HUES64 (cell line): Measurements from ENCODE around the gene ADSS1. TPM values are rescaled to one million over a fixed set of nuclear protein-coding genes. Genes with fewer than 3 reads are reported as not detected.
A peak's percentile ranks its signal among the peaks of the same experiment; 100 is the strongest.

Experiments
- H3K27ac ChIP-seq: 2 replicates; pipeline ENCODE4 v1.7.0; 2013; ENCODE audit warnings: low read depth, low read length, inconsistent platforms
- H3K27me3 ChIP-seq: 2 replicates; pipeline ENCODE4 v1.6.1; 2013; ENCODE audit warnings: mild to moderate bottlenecking, low read length; ENCODE audit not compliant: insufficient read depth
- H3K36me3 ChIP-seq: 2 replicates; pipeline ENCODE4 v1.6.1; 2013; ENCODE audit warnings: mild to moderate bottlenecking, low read length; ENCODE audit not compliant: insufficient read depth
- H3K4me1 ChIP-seq: 2 replicates; pipeline ENCODE4 v1.6.1; 2013; ENCODE audit warnings: mild to moderate bottlenecking, low read length, moderate library complexity; ENCODE audit not compliant: insufficient read depth
- H3K4me3 ChIP-seq: 2 replicates; pipeline ENCODE4 v1.5.1; 2013; ENCODE audit warnings: mild to moderate bottlenecking, low read length, moderate library complexity
- H3K9ac ChIP-seq: 2 replicates; pipeline ENCODE4 v1.6.1; 2013; ENCODE audit warnings: mild to moderate bottlenecking, low read depth, low read length
- H3K9me3 ChIP-seq: 2 replicates; pipeline ENCODE4 v1.6.1; 2013; ENCODE audit warnings: low read depth, low read length; ENCODE audit not compliant: insufficient read depth
- WGBS: fragments of 150-250, 120-280 bp; methylation state at CpG from one replicate; pipeline ENCODE4 v1.1.7; 2013; ENCODE audit warnings: missing lambda C conversion rate; 5-methylcytosine and 5-hydroxymethylcytosine counted together
- polyA plus RNA-seq, 2 experiments: library from polyadenylated mRNA; stranded (reverse); fragments of 50-300 nt; gene quantifications; one replicate each; pipeline ENCODE4 v1.2.3, GENCODE V29; 2013

Gene ADSS1
- 5.6 TPM for polyA plus RNA-seq (2013, experiment 1 of 2)
- polyA plus RNA-seq (2013, experiment 2 of 2): 9.2 TPM

GRCh38 chr14:104723651-104724406 is at the start of gene ADSS1:
TSS of gene ADSS1 (plus strand) at chr14:104724229. CDS start at chr14:104724271, 42 bp downstream.
- Histone ChIP-seq H3K9ac (peak within 1 kb of the TSS; percentile 70), H3K27ac (peak within 1 kb of the TSS; percentile 46; the same call in 1 of the 2 replicates)

GRCh38 chr14:104675447-104675846 is 48.6 kb upstream of the ADSS1 start:
- Histone ChIP-seq H3K36me3 (no peaks in the 10 kb centered on the region), H3K27me3 (no peaks in the 10 kb centered on the region), H3K27ac (no peak overlapping the region), H3K4me1 (peaks cover 24% of the 10 kb centered on the region), H3K4me3 (no peak overlapping the region), H3K9ac (no peak overlapping the region), H3K9me3 (no peaks in the 10 kb centered on the region)
- 97% methylated on average over 2 of the region's 2 CpGs for WGBS

More at GRCh38 chr14:104723651-104724406, at the start of gene ADSS1:
- H3K4me1 ChIP-seq: peaks cover 6% of the 10 kb centered on the region; the same call in 1 of the 2 replicates
- H3K9me3 ChIP-seq: no peaks in the 10 kb centered on the region
- WGBS: 3% methylated on average over 78 of the region's 82 CpGs
- H3K4me3 ChIP-seq: peak within 1 kb of the TSS; percentile 78
- H3K27me3 ChIP-seq: no peaks in the 10 kb centered on the region; the same call in 1 of the 2 replicates
- H3K36me3 ChIP-seq: peaks cover 3% of the 10 kb centered on the region; the same call in 1 of the 2 replicates

- 81% methylated on average over 6 of the region's 7 CpGs for WGBS
- no peaks in the 10 kb centered on the region for H3K9me3 ChIP-seq
- no peaks in the 10 kb centered on the region for H3K36me3 ChIP-seq
- H3K4me1 ChIP-seq: peaks cover 31% of the 10 kb centered on the region
- H3K9ac ChIP-seq: 0 out of 2 replicates have a peak overlapping the region, but pooled peaks have one; percentile 97
- no peaks in the 10 kb centered on the region for H3K27me3 ChIP-seq
- no peak overlapping the region for H3K4me3 ChIP-seq
- H3K27ac ChIP-seq: no peak overlapping the region; the same call in 1 of the 2 replicates
Measured at GRCh38 chr14:104676130-104676693, 47.8 kb upstream of the ADSS1 start.

GRCh38 chr14:104676694-104677511 is 47.1 kb upstream of the ADSS1 start:
- WGBS: 8% methylated on average over 28 of the region's 29 CpGs
- peak overlapping the region; percentile 94 for H3K27ac ChIP-seq
- H3K27me3 ChIP-seq: no peaks in the 10 kb centered on the region
- H3K9me3 ChIP-seq: no peaks in the 10 kb centered on the region
- H3K9ac ChIP-seq: peak overlapping the region; percentile 97
- H3K36me3 ChIP-seq: no peaks in the 10 kb centered on the region
- peak overlapping the region; percentile 57 for H3K4me3 ChIP-seq
- H3K4me1 ChIP-seq: peaks cover 34% of the 10 kb centered on the region

GRCh38 chr14:104677512-104678332 is 46.3 kb upstream of the ADSS1 start:
- H3K4me1 ChIP-seq: peaks cover 40% of the 10 kb centered on the region
- no peaks in the 10 kb centered on the region for H3K36me3 ChIP-seq
- H3K27me3 ChIP-seq: no peaks in the 10 kb centered on the region
- peak overlapping the region; percentile 94 for H3K27ac ChIP-seq
- H3K4me3 ChIP-seq: peak overlapping the region; percentile 57
- WGBS: 1% methylated on average over 43 of the region's 43 CpGs
- peak overlapping the region; percentile 97 for H3K9ac ChIP-seq
- H3K9me3 ChIP-seq: no peaks in the 10 kb centered on the region

- H3K27me3 ChIP-seq: no peaks in the 10 kb centered on the region
- H3K36me3 ChIP-seq: no peaks in the 10 kb centered on the region
- WGBS: 30% methylated on average over 13 of the region's 13 CpGs
- peak overlapping the region; percentile 97 for H3K9ac ChIP-seq
- H3K9me3 ChIP-seq: no peaks in the 10 kb centered on the region
- peak overlapping the region; percentile 57 for H3K4me3 ChIP-seq
- H3K4me1 ChIP-seq: peaks cover 45% of the 10 kb centered on the region
- H3K27ac ChIP-seq: peak overlapping the region; percentile 94
Measured at GRCh38 chr14:104678346-104678745, 45.7 kb upstream of the ADSS1 start.

- Histone ChIP-seq H3K4me3 (no peak overlapping the region), H3K4me1 (peaks cover 48% of the 10 kb centered on the region), H3K9me3 (no peaks in the 10 kb centered on the region), H3K27me3 (no peaks in the 10 kb centered on the region), H3K9ac (peak overlapping the region; percentile 97; the same call in 1 of the 2 replicates), H3K27ac (peak overlapping the region; percentile 94), H3K36me3 (no peaks in the 10 kb centered on the region)
- 79% methylated on average over 18 of the region's 18 CpGs for WGBS
Measured at GRCh38 chr14:104678901-104679705, 44.9 kb upstream of the ADSS1 start.

GRCh38 chr14:104680056-104680805 is 43.8 kb upstream of the ADSS1 start:
- Histone ChIP-seq H3K9ac (peak overlapping the region; percentile 33; the same call in 1 of the 2 replicates), H3K27ac (peak overlapping the region; percentile 92), H3K4me1 (peaks cover 48% of the 10 kb centered on the region), H3K36me3 (no peaks in the 10 kb centered on the region), H3K9me3 (no peaks in the 10 kb centered on the region), H3K27me3 (no peaks in the 10 kb centered on the region), H3K4me3 (no peak overlapping the region)
- WGBS: 78% methylated on average over 21 of the region's 21 CpGs

- Histone ChIP-seq H3K4me3 (peak overlapping the region; percentile 44), H3K9me3 (no peaks in the 10 kb centered on the region), H3K36me3 (no peaks in the 10 kb centered on the region), H3K9ac (peak overlapping the region; percentile 33), H3K27me3 (no peaks in the 10 kb centered on the region), H3K4me1 (peaks cover 46% of the 10 kb centered on the region), H3K27ac (peak overlapping the region; percentile 92)
- WGBS: 50% methylated on average over 26 of the region's 26 CpGs
Measured at GRCh38 chr14:104680806-104681688, 43.0 kb upstream of the ADSS1 start.
